H1 (cell line): ENCODE data around the gene TRIM29. TPM values are rescaled to one million over a fixed set of nuclear protein-coding genes. Genes with fewer than 3 reads are reported as not detected.

Experiments used
- CTCF ChIA-PET: fragments of 300-600 bp; sonication (Branson Sonifier 250); formaldehyde crosslinking; loops from one replicate; lab custom pipeline; 2021; ENCODE audit not compliant: partially characterized antibody; lab: Charles Lee
- POLR2A ChIA-PET: fragments of 300-600 bp; sonication (Branson Sonifier 250); formaldehyde crosslinking; loops from one replicate; lab custom pipeline; 2021; ENCODE audit warnings: inconsistent platforms; ENCODE audit not compliant: partially characterized antibody; lab: Charles Lee
- DNase-seq, 2 experiments: peaks; one replicate each; pipeline versions ENCODE4 v3.0.0 to v3.0.0-alpha.2; 2010 to 2022; ENCODE audit warnings: low spot score in 2 of 2, low read depth in 1 of 2, mixed read lengths in 1 of 2
- FAIRE-seq: peaks from 2 replicates; lab custom pipeline; 2011; peaks lifted over from hg19 to GRCh38; lab: Jason Lieb, UNC
- H2AFZ ChIP-seq: 2 replicates; pipeline ENCODE4 v1.8.1; 2012; ENCODE audit warnings: low read length, inconsistent platforms
- H2AK5ac ChIP-seq: 2 replicates; pipeline ENCODE4 v1.6.1; 2013; ENCODE audit warnings: low read depth, low read length
- H2BK120ac ChIP-seq: replicated peaks from 2 replicates; pipeline ENCODE3; 2013; ENCODE audit warnings: low read depth, low read length, inconsistent platforms
- H2BK12ac ChIP-seq: 2 replicates; pipeline ENCODE4 v1.6.1; 2013; ENCODE audit warnings: low read depth, low read length
- H2BK15ac ChIP-seq: 2 replicates; pipeline ENCODE4 v1.6.1; 2013; ENCODE audit warnings: low read length
- H2BK20ac ChIP-seq: 2 replicates; pipeline ENCODE4 v1.6.1; 2013; ENCODE audit warnings: low read length
- H2BK5ac ChIP-seq: 2 replicates; pipeline ENCODE4 v1.6.1; 2013; ENCODE audit warnings: low read depth, low read length
- H3K14ac ChIP-seq: 2 replicates; pipeline ENCODE4 v1.6.1; 2013; ENCODE audit warnings: inconsistent platforms; ENCODE audit not compliant: insufficient read length
- H3K18ac ChIP-seq: 2 replicates; pipeline ENCODE4 v1.6.1; 2013; ENCODE audit warnings: low read length; ENCODE audit errors: extremely low read depth
- H3K23ac ChIP-seq: 2 replicates; pipeline ENCODE4 v1.6.1; 2013; ENCODE audit warnings: inconsistent platforms; ENCODE audit not compliant: insufficient read length
- H3K23me2 ChIP-seq: 2 replicates; pipeline ENCODE4 v1.6.1; 2013; ENCODE audit warnings: low read depth, low read length
- H3K27ac ChIP-seq: 2 replicates; pipeline ENCODE4 v1.6.1; 2011; ENCODE audit warnings: low read depth, low read length, inconsistent platforms
- H3K27me3 ChIP-seq, 4 experiments: replicated peaks in 1 of 4; 1 replicate in 1 of 4; 2 replicates in 3 of 4; pipeline versions ENCODE4 v1.6.1 to v1.8.1; 2011 to 2013; ENCODE audit warnings: low read length in 3 of 4, mild to moderate bottlenecking in 3 of 4, inconsistent platforms in 2 of 4, mixed read lengths in 2 of 4, moderate library complexity in 1 of 4; ENCODE audit not compliant: control insufficient read depth in 3 of 4, insufficient read depth in 3 of 4; ENCODE audit errors: extremely low read depth in 1 of 4
- H3K36me3 ChIP-seq, 4 experiments: 2 replicates each; pipeline versions ENCODE4 v1.6.1 to v1.8.1; 2011 to 2013; ENCODE audit warnings: mild to moderate bottlenecking in 4 of 4, low read length in 3 of 4, moderate library complexity in 2 of 4, control low read depth in 1 of 4, inconsistent platforms in 1 of 4; ENCODE audit not compliant: insufficient read depth in 4 of 4, control insufficient read depth in 2 of 4
- H3K4ac ChIP-seq: replicated peaks from 2 replicates; pipeline ENCODE3; 2013; ENCODE audit warnings: low read length, low read depth, mixed read lengths, inconsistent platforms; ENCODE audit not compliant: insufficient read length
- H3K4me1 ChIP-seq, 4 experiments: replicated peaks in 1 of 4; 1 replicate in 1 of 4; 2 replicates in 3 of 4; pipeline versions ENCODE4 v1.6.1 to v1.8.1; 2011 to 2013; ENCODE audit warnings: low read length in 3 of 4, inconsistent platforms in 2 of 4, mixed read lengths in 1 of 4; ENCODE audit not compliant: insufficient read depth in 4 of 4, control insufficient read depth in 3 of 4
- H3K4me2 ChIP-seq, 2 experiments: 2 replicates each; pipeline versions ENCODE4 v1.6.1 to v1.8.1; 2011 to 2013; ENCODE audit warnings: low read depth in 2 of 2, low read length in 2 of 2, control low read depth in 1 of 2, inconsistent platforms in 1 of 2, mild to moderate bottlenecking in 1 of 2; ENCODE audit not compliant: insufficient read depth in 1 of 2
- H3K4me3 ChIP-seq, 4 experiments: fragments of 200-600, 300-600 bp in 1 of 4; sonication (generic), shearing (Covaris generic), sonication (Bioruptor Twin) in 1 of 4; 2 replicates each; pipeline versions ENCODE4 v1.5.1 to v1.8.1; 2011 to 2016; ENCODE audit warnings: low read length in 4 of 4, low read depth in 3 of 4, control low read depth in 2 of 4, inconsistent platforms in 2 of 4, mild to moderate bottlenecking in 2 of 4, mixed read lengths in 1 of 4, moderate library complexity in 1 of 4; ENCODE audit not compliant: insufficient read depth in 2 of 4; ENCODE audit errors: extremely low read depth in 1 of 4
- H3K56ac ChIP-seq: replicated peaks from 2 replicates; pipeline ENCODE3; 2013; ENCODE audit warnings: low read depth, mild to moderate bottlenecking, mixed read lengths, low read length, inconsistent platforms; ENCODE audit not compliant: insufficient read length
- H3K79me1 ChIP-seq: 2 replicates; pipeline ENCODE4 v1.6.1; 2013; ENCODE audit warnings: low read depth, low read length, control low read depth
- H3K79me2 ChIP-seq, 2 experiments: 2 replicates each; pipeline versions ENCODE4 v1.6.1 to v1.8.1; 2012 to 2013; ENCODE audit warnings: low read length in 2 of 2, mild to moderate bottlenecking in 2 of 2, inconsistent platforms in 1 of 2; ENCODE audit not compliant: insufficient read depth in 2 of 2, control insufficient read depth in 1 of 2
- H3K9ac ChIP-seq, 4 experiments: replicated peaks in 1 of 4; 1 replicate in 1 of 4; 2 replicates in 3 of 4; pipeline versions ENCODE4 v1.6.1 to v1.8.1; 2011 to 2013; ENCODE audit warnings: low read depth in 3 of 4, low read length in 3 of 4, control low read depth in 2 of 4, mild to moderate bottlenecking in 2 of 4, moderate library complexity in 2 of 4, inconsistent platforms in 1 of 4; ENCODE audit errors: extremely low read depth in 1 of 4
- H3K9me3 ChIP-seq, 2 experiments: 2 replicates each; pipeline versions ENCODE4 v1.6.1 to v1.8.1; 2012 to 2013; ENCODE audit warnings: mild to moderate bottlenecking in 2 of 2, moderate library complexity in 2 of 2, control low read depth in 1 of 2, inconsistent platforms in 1 of 2, low read depth in 1 of 2, low read length in 1 of 2, mixed read lengths in 1 of 2; ENCODE audit not compliant: insufficient read depth in 2 of 2
- H4K20me1 ChIP-seq, 2 experiments: replicated peaks in 1 of 2; 2 replicates each; pipeline versions ENCODE3 to v1.8.1; 2011 to 2013; ENCODE audit warnings: inconsistent platforms in 2 of 2, low read length in 2 of 2, mild to moderate bottlenecking in 1 of 2; ENCODE audit not compliant: insufficient read depth in 2 of 2, control insufficient read depth in 1 of 2
- H4K5ac ChIP-seq: 2 replicates; pipeline ENCODE4 v1.6.1; 2013; ENCODE audit warnings: low read length, low read depth, mixed read lengths, inconsistent platforms; ENCODE audit not compliant: insufficient read length
- H4K8ac ChIP-seq: 2 replicates; pipeline ENCODE4 v1.8.0; 2013; ENCODE audit warnings: mild to moderate bottlenecking, moderate library complexity, low read length, inconsistent platforms; ENCODE audit not compliant: insufficient read depth; ENCODE audit errors: extremely low read depth
- H4K91ac ChIP-seq: replicated peaks from 2 replicates; pipeline ENCODE3; 2013; ENCODE audit warnings: low read length, mixed read lengths, inconsistent platforms; ENCODE audit not compliant: insufficient read length
- ASH2L ChIP-seq: fragments of 200-600, 300-600 bp; sonication (generic); IDR thresholded peaks from one replicate; pipeline ENCODE4 v1.7.1; 2017; ENCODE audit warnings: low read length
- BACH1 ChIP-seq: IDR thresholded peaks from 2 replicates; pipeline ENCODE4 v1.6.1; 2012; ENCODE audit warnings: low read length, improper control_type of control experiment
- BCL11A ChIP-seq, 2 experiments: IDR thresholded peaks; one replicate each; pipeline ENCODE4 v1.6.1; 2011; ENCODE audit warnings: low read depth in 2 of 2, low read length in 2 of 2, mild to moderate bottlenecking in 2 of 2
- CREB1 ChIP-seq: IDR thresholded peaks from 2 replicates; pipeline ENCODE4 v1.6.1; 2012; ENCODE audit warnings: inconsistent platforms
- FOSL1 ChIP-seq: IDR thresholded peaks from 2 replicates; pipeline ENCODE4 v1.6.1; 2011; ENCODE audit warnings: mild to moderate bottlenecking, low read depth, low read length, moderate library complexity; ENCODE audit not compliant: insufficient read depth
- JUN ChIP-seq: IDR thresholded peaks from 2 replicates; pipeline ENCODE4 v1.6.1; 2011; ENCODE audit warnings: low read depth, mild to moderate bottlenecking, improper control_type of control experiment, low read length
- JUND ChIP-seq: IDR thresholded peaks from 2 replicates; pipeline ENCODE4 v1.6.1; 2011; ENCODE audit warnings: mild to moderate bottlenecking, improper control_type of control experiment, low read length
- MAFK ChIP-seq: IDR thresholded peaks from 2 replicates; pipeline ENCODE4 v1.6.1; 2012; ENCODE audit warnings: low read depth, mild to moderate bottlenecking, improper control_type of control experiment, low read length
- POLR2A ChIP-seq, 2 experiments: IDR thresholded peaks; 1 replicate in 1 of 2; 2 replicates in 1 of 2; pipeline ENCODE4 v1.6.1; 2011; ENCODE audit warnings: low read depth in 2 of 2, low read length in 2 of 2, mild to moderate bottlenecking in 2 of 2; ENCODE audit errors: control extremely low read depth in 1 of 2
- RNF2 ChIP-seq: fragments of 200-900, 300-1000 bp; sonication (generic); IDR thresholded peaks from 2 replicates; pipeline ENCODE4 v1.7.1; 2016; ENCODE audit warnings: borderline replicate concordance, low read depth, mild to moderate bottlenecking, antibody characterized with exemption, low read length; ENCODE audit not compliant: poor library complexity, severe bottlenecking; ENCODE audit errors: missing control alignments
- SIRT6 ChIP-seq: IDR thresholded peaks from one replicate; pipeline ENCODE4 v1.7.1; 2012; ENCODE audit warnings: low read length, inconsistent platforms
- SP2 ChIP-seq: IDR thresholded peaks from 2 replicates; pipeline ENCODE4 v1.6.1; 2012; ENCODE audit warnings: mild to moderate bottlenecking, low read length, inconsistent platforms
- WGBS, 2 experiments: shearing (Covaris generic) in 1 of 2; methylation state at CpG; one replicate each; pipeline versions ENCODE4 v1.1.6 to v1.1.7; 2013 to 2015; ENCODE audit warnings: low lambda C conversion rate in 2 of 2, mixed read lengths in 2 of 2, inconsistent platforms in 1 of 2, low coverage in 1 of 2, missing lambda C conversion rate in 1 of 2; ENCODE audit not compliant: insufficient replicate concordance in 2 of 2, insufficient coverage in 1 of 2, insufficient read length in 1 of 2; ENCODE audit errors: extremely low coverage in 1 of 2, missing lambda C conversion rate in 1 of 2; 5-methylcytosine and 5-hydroxymethylcytosine counted together
- polyA plus RNA-seq, 7 experiments: library from polyadenylated mRNA; depleted of rRNA in 3 of 7; stranded (reverse) in 5 of 7; unstranded in 2 of 7; fragments of >200 nt in 5 of 7; fragments of 200-250 nt in 2 of 7; gene quantifications; 1 replicate in 5 of 7; 2 replicates in 1 of 7; 4 replicates in 1 of 7; pipeline versions ENCODE4 v1.2.1 to v1.2.3, GENCODE V29; 2011 to 2013; ENCODE audit warnings: missing spikeins in 2 of 7, mixed read lengths in 2 of 7
- total RNA-seq: library from RNA; stranded (reverse); fragmentation: NEBNext Ultra II Directional; extraction: Animal tissue kit (Norgen Biotek cat#: 25700); gene quantifications from 2 replicates; pipeline ENCODE4 v1.2.1, GENCODE V29; 2021
- TF ChIP-seq, protein P1 (sequence below), 3 experiments: IDR thresholded peaks; 1 replicate in 2 of 3; 2 replicates in 1 of 3; pipeline versions ENCODE4 v1.5.1 to v1.6.1; 2011; ENCODE audit warnings: low read length in 3 of 3, mild to moderate bottlenecking in 3 of 3, inconsistent platforms in 2 of 3, low read depth in 1 of 3, moderate library complexity in 1 of 3; ENCODE audit not compliant: insufficient read depth in 1 of 3; ENCODE audit errors: control extremely low read depth in 1 of 3

Gene TRIM29
- total and polyA plus RNA-seq, 2 of the 8 experiments (the other 6 are each of a cell fraction or from before 2014, with no cell fraction given): 0.17 to 0.43 TPM

DNA sequence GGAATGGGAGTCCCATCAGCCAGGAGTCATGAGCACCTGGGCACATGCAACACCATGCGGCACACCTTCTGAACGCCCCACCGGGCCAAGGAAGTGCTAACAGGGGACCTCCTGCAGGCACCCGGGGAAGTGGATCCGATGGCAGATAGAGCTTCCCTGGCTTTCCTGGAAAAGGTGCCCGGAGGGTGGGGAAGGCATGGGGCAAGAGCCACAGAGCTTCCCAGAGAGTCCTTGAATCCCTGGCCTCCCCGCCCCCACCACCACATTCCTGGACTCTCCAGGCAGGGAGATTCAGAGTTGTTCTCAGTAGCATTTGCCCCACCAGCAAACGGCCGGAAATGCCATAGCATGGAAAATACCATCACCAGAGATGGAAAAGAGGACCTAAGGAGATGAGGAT, 8.3 kb downstream of the TRIM29 start:
- POLR2A ChIA-PET: no interaction called here
- Histone ChIP-seq H3K79me1 (no peaks in the 10 kb centered on the region), H3K4me1 (no peaks in the 10 kb centered on the region), H3K18ac (no peak overlapping the region), H3K4ac (no peak overlapping the region), H4K20me1 (peaks cover 0 to 1% of the 10 kb centered on the region in 2 experiments), H3K4me2 (no peak overlapping the region), H3K9ac (no peak overlapping the region), H2BK120ac (no peak overlapping the region), H3K79me2 (no peaks in the 10 kb centered on the region), H4K8ac (no peak overlapping the region), H3K9me3 (no peaks in the 10 kb centered on the region), H4K5ac (no peak overlapping the region), H3K27ac (no peak overlapping the region), H2BK20ac (no peak overlapping the region), H2BK5ac (no peak overlapping the region), H3K36me3 (no peaks in the 10 kb centered on the region), H3K27me3 (peaks cover 0 to 3% (median 1%) of the 10 kb centered on the region in 4 experiments; a peak in 3 of 7 replicates), H3K56ac (no peak overlapping the region), H3K4me3 (no peak overlapping the region), H2AK5ac (no peak overlapping the region), H3K14ac (no peak overlapping the region), H4K91ac (no peak overlapping the region), H2BK12ac (no peak overlapping the region), H2BK15ac (no peak overlapping the region), H2AFZ (no peak overlapping the region; the same call in 1 of the 2 replicates), H3K23ac (no peak overlapping the region), H3K23me2 (no peaks in the 10 kb centered on the region)
- FAIRE-seq: no peak
- no peak for DNase-seq
- 85% methylated on average over 9 of the region's 9 CpGs; no CpG with 5 or more reads in 1 of the 2 experiments for WGBS, 2 experiments
- CTCF ChIA-PET: interaction anchor here (1.0 to 2.7 kb wide), 5 partner anchors 8 to 130 kb away, joined by 3 to 9 read pairs (median 5); partner anchors contain the start of gene TRIM29
- no peak for TF ChIP-seq SIRT6
- no peak for TF ChIP-seq JUN
- TF ChIP-seq FOSL1: no peak
- no peak for TF ChIP-seq JUND
- no peak for TF ChIP-seq BCL11A (IDR thresholded peaks at IDR 0.05; ENCODE audit: low read depth in 2 of 2, low read length in 2 of 2)
- TF ChIP-seq RNF2: no peak
- TF ChIP-seq, protein P1, sequence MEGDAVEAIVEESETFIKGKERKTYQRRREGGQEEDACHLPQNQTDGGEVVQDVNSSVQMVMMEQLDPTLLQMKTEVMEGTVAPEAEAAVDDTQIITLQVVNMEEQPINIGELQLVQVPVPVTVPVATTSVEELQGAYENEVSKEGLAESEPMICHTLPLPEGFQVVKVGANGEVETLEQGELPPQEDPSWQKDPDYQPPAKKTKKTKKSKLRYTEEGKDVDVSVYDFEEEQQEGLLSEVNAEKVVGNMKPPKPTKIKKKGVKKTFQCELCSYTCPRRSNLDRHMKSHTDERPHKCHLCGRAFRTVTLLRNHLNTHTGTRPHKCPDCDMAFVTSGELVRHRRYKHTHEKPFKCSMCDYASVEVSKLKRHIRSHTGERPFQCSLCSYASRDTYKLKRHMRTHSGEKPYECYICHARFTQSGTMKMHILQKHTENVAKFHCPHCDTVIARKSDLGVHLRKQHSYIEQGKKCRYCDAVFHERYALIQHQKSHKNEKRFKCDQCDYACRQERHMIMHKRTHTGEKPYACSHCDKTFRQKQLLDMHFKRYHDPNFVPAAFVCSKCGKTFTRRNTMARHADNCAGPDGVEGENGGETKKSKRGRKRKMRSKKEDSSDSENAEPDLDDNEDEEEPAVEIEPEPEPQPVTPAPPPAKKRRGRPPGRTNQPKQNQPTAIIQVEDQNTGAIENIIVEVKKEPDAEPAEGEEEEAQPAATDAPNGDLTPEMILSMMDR (IDR thresholded peaks at IDR 0.05; ENCODE audit: control extremely low read depth in 1 of 3, insufficient read depth in 1 of 3, low read depth in 1 of 3, low read length in 3 of 3): no peak
- TF ChIP-seq MAFK: no peak
- no peak for TF ChIP-seq BACH1
- no peak for TF ChIP-seq CREB1
- TF ChIP-seq SP2: no peak
- TF ChIP-seq ASH2L: no peak
- TF ChIP-seq POLR2A (IDR thresholded peaks at IDR 0.05; ENCODE audit: control extremely low read depth in 1 of 2, low read depth in 2 of 2, low read length in 2 of 2): no peak
